Osteoblast (primary cell): ENCODE measurements around the gene SP140. TPM values are rescaled to one million over a fixed set of nuclear protein-coding genes. Genes with fewer than 3 reads are reported as not detected.

Experiments
- DNase-seq: peaks from one replicate; pipeline ENCODE4 v3.0.0; 2011; ENCODE audit warnings: low spot score, mixed read lengths; ENCODE audit not compliant: insufficient read length; ENCODE audit errors: missing footprints
- H2AFZ ChIP-seq: 2 replicates; pipeline ENCODE4 v1.6.0; 2011; ENCODE audit warnings: mild to moderate bottlenecking, low read length
- H3K27ac ChIP-seq: 2 replicates; pipeline ENCODE4 v1.5.1; 2011; ENCODE audit warnings: mild to moderate bottlenecking, low read depth, low read length, moderate library complexity
- H3K27me3 ChIP-seq: 2 replicates; pipeline ENCODE4 v1.6.0; 2012; ENCODE audit warnings: mild to moderate bottlenecking, control low read depth, inconsistent platforms, low read length, moderate library complexity; ENCODE audit not compliant: insufficient read depth
- H3K36me3 ChIP-seq: 2 replicates; pipeline ENCODE4 v1.5.1; 2011; ENCODE audit warnings: mild to moderate bottlenecking, low read length, control low read depth, moderate library complexity; ENCODE audit not compliant: insufficient read depth
- H3K4me1 ChIP-seq: 2 replicates; pipeline ENCODE4 v1.5.1; 2011; ENCODE audit warnings: mild to moderate bottlenecking, low read length, control low read depth, moderate library complexity; ENCODE audit not compliant: insufficient read depth
- H3K4me2 ChIP-seq: 2 replicates; pipeline ENCODE4 v1.6.0; 2011; ENCODE audit warnings: mild to moderate bottlenecking, low read length; ENCODE audit not compliant: insufficient read depth
- H3K4me3 ChIP-seq: fragments of 200-600 bp; sonication (generic); 3 replicates; pipeline ENCODE4 v1.5.1; 2012; ENCODE audit warnings: mild to moderate bottlenecking, low read length, inconsistent platforms; ENCODE audit not compliant: insufficient read depth
- H3K79me2 ChIP-seq: 2 replicates; pipeline ENCODE4 v1.6.0; 2012; ENCODE audit warnings: mild to moderate bottlenecking, low read length, control low read depth, inconsistent platforms; ENCODE audit not compliant: insufficient read depth
- H3K9me3 ChIP-seq: 2 replicates; pipeline ENCODE4 v1.5.1; 2011; ENCODE audit warnings: low read depth, low read length, control low read depth
- H4K20me1 ChIP-seq: 2 replicates; pipeline ENCODE4 v1.6.0; 2012; ENCODE audit warnings: mild to moderate bottlenecking, low read length, control low read depth; ENCODE audit not compliant: insufficient read depth
- total RNA-seq: library from RNA; depleted of rRNA; stranded (reverse); fragments of >200 nt; gene quantifications from 2 replicates; pipeline ENCODE4 v1.2.3, GENCODE V29; 2012
- TF ChIP-seq, protein P1 (sequence below): IDR thresholded peaks from 2 replicates; pipeline ENCODE4 v1.5.1; 2011; ENCODE audit warnings: mild to moderate bottlenecking, low read depth, low read length, moderate library complexity; ENCODE audit errors: extremely low read depth

Gene SP140
- total RNA-seq, 1 donor = 0.36 TPM

DNA sequence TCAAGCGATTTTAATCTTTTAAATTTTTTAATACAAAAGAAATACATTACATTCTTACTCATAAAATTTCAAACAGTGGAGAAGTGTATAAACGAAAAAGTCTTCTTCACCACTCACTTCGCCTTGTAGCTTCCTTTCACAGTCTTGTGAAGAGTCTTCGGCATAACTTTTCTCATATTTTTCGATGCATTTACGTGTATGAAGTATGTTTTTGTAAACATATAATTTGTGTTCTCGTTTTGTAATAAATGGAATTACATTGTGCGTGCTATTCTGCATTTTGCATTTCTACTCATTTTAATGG is 102.6 kb downstream of the SP140 start:
- DNase-seq = no peak
- peaks cover 43% of the 10 kb centered on the region for H3K79me2 ChIP-seq

DNA sequence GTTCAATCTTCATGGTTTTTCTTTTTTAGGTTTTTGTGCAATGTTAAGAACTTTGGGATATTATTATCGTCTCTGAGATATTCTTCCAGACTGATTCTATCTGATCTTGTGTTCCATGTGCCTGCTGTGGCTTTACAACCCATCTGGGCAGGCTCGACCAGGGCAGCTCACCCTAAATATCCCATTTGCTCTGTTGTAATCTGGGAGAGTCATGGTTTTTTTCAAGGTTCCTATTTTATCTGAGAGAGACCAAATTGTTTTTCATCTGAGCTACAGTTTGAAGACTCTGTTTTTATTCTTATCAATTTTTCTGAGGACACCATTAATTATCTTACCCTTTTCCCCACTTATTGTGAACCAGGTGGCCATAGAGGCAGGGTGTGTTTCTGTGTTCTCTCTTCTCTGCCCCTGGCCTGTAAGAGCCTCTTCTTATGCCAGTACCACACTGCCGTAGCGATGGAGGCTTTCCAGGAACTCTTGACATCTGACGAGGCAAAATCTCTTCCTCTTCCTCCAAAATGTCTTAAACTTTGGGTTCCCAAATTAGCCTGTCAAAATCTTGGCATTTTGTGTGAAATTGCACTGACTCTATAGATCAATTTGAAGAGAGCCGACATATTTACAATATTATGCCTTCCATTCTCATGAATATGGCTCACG is 104.5 kb downstream of the SP140 start:
- TF ChIP-seq, protein P1, sequence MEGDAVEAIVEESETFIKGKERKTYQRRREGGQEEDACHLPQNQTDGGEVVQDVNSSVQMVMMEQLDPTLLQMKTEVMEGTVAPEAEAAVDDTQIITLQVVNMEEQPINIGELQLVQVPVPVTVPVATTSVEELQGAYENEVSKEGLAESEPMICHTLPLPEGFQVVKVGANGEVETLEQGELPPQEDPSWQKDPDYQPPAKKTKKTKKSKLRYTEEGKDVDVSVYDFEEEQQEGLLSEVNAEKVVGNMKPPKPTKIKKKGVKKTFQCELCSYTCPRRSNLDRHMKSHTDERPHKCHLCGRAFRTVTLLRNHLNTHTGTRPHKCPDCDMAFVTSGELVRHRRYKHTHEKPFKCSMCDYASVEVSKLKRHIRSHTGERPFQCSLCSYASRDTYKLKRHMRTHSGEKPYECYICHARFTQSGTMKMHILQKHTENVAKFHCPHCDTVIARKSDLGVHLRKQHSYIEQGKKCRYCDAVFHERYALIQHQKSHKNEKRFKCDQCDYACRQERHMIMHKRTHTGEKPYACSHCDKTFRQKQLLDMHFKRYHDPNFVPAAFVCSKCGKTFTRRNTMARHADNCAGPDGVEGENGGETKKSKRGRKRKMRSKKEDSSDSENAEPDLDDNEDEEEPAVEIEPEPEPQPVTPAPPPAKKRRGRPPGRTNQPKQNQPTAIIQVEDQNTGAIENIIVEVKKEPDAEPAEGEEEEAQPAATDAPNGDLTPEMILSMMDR = no peak
- Histone ChIP-seq H3K4me1 (peaks cover 22% of the 10 kb centered on the region), H4K20me1 (peaks cover 4% of the 10 kb centered on the region), H3K4me3 (no peak overlapping the region), H3K4me2 (peak overlapping the region; percentile 47), H3K9me3 (no peaks in the 10 kb centered on the region), H3K36me3 (peaks cover 4% of the 10 kb centered on the region), H3K27me3 (no peaks in the 10 kb centered on the region), H3K79me2 (peaks cover 51% of the 10 kb centered on the region), H3K27ac (no peak overlapping the region), H2AFZ (no peak overlapping the region)
- no peak for DNase-seq

More for the DNA sequence above, 102.6 kb downstream of the SP140 start:
- no peaks in the 10 kb centered on the region for H3K36me3 ChIP-seq
- H4K20me1 ChIP-seq = no peaks in the 10 kb centered on the region
- TF ChIP-seq, protein P1 = no peak
- H3K27me3 ChIP-seq = no peaks in the 10 kb centered on the region
- peaks cover 1% of the 10 kb centered on the region for H3K9me3 ChIP-seq
- H3K4me3 ChIP-seq = no peak overlapping the region
- no peak overlapping the region for H2AFZ ChIP-seq
- peaks cover 18% of the 10 kb centered on the region for H3K4me1 ChIP-seq
- H3K27ac ChIP-seq = no peak overlapping the region
- H3K4me2 ChIP-seq = peak overlapping the region; percentile 96

DNA sequence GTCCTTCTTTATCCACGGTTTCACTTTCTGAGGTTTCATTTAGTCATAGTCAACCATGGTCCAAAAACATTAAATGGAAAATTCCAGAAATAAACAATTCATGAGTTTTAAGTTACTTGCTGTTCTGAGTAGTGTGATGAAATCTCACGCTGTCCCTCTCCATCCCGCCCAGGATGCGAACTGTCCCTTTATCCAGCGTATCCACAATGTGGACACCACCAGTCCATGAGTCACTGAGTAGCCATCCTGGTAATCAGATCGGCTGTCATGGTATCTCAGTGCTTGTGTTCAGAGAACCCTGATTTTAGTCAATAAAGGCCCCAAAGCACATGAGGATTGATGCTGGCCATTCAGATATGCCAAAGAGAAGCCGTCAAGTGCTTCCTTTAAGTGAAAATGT is 105.2 kb downstream of the SP140 start:
- no peaks in the 10 kb centered on the region for H3K27me3 ChIP-seq
- peaks cover 5% of the 10 kb centered on the region for H3K36me3 ChIP-seq
- peak overlapping the region; percentile 47 for H3K4me2 ChIP-seq
- no peak overlapping the region for H3K27ac ChIP-seq
- peaks cover 54% of the 10 kb centered on the region for H3K79me2 ChIP-seq
- peaks cover 8% of the 10 kb centered on the region for H4K20me1 ChIP-seq
- no peaks in the 10 kb centered on the region for H3K9me3 ChIP-seq
- TF ChIP-seq, protein P1 = no peak
- no peak for DNase-seq
- H3K4me1 ChIP-seq = peaks cover 28% of the 10 kb centered on the region
- H2AFZ ChIP-seq = no peak overlapping the region
- H3K4me3 ChIP-seq = no peak overlapping the region

DNA sequence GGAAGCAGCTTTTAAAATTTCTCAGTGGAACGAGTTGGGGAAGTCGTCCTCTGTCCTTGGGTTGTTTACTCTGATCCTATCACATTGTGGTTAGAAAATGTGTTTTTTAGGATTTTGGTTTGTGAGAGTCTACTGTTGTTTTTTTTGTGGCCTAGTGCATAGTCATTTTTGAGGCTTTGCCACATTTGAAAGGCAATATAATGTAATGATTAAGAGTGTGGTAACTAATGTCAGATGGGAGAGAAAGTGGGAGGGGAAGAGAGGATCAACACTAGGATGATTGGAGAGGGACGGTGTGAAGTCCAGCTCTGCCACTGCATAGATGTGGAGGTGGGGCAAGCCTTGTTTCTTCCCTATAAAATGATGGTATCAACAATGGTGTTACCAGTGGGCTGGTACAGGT is 109.9 kb downstream of the SP140 start:
- DNase-seq = no peak
- Histone ChIP-seq H3K27me3 (no peaks in the 10 kb centered on the region), H3K27ac (peak overlapping the region; percentile 34), H3K79me2 (peaks cover 35% of the 10 kb centered on the region), H3K4me3 (peak overlapping the region; percentile 6), H3K9me3 (no peaks in the 10 kb centered on the region), H2AFZ (no peak overlapping the region), H3K36me3 (peaks cover 9% of the 10 kb centered on the region), H4K20me1 (peaks cover 14% of the 10 kb centered on the region), H3K4me1 (peaks cover 16% of the 10 kb centered on the region), H3K4me2 (peak overlapping the region; percentile 30)
- TF ChIP-seq, protein P1 = no peak
